ENCODE data around the gene CASP12.

DNA sequence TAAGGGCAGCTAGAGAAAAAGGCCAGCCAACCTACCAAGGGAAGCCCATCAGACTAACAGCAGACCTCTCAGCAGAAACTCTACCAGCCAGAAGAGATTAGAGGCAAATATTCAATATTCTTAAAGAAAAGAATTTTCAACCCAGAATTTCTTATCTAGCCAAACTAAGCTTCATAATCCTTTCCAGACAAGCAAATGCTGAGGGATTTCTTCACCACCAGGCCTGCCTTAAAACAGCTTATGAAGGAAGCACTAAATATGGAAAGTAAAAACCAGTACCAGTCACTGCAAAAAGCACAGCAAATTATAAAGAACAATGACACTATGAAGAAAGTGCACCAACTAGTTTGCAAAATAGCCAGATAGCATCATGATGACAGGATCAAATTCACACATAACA, 30.6 kb upstream of the CASP12 start:
- TF ChIP-seq CTCF (IDR thresholded peaks at IDR 0.05) (no peak), POLR2A (IDR thresholded peaks at IDR 0.05) (no peak)

Data from adrenal gland (tissue), 5 donors.